Heart left ventricle (tissue), 16 donors: ENCODE measurements around the gene JSRP1. TPM values are rescaled to one million over a fixed set of nuclear protein-coding genes. Genes with fewer than 3 reads are reported as not detected.

ENCODE experiments used
- ATAC-seq, 4 donors: fragments of 200-7000 bp; cut with Tn5 transposase; one replicate each; pipeline ENCODE4 v1.9.1; 2020 to 2022; ENCODE audit warnings: moderate library complexity in 4 of 4, mild to moderate bottlenecking in 3 of 4, moderate number of reproducible peaks in 1 of 4
- DNase-seq, 5 donors: peaks; one replicate each; pipeline ENCODE4 v3.0.0-alpha.2; 2020
- H3K27ac ChIP-seq, 12 donors: fragments of 200-600 bp; sonication (generic) in 4 of 12; one replicate each; pipeline versions ENCODE4 v1.5.0 to v1.8.0; 2016 to 2022; ENCODE audit warnings: mild to moderate bottlenecking in 2 of 12
- H3K27me3 ChIP-seq, 9 donors: fragments of 200-600 bp; sonication (generic) in 2 of 9; one replicate each; pipeline versions ENCODE4 v1.5.1 to v1.8.0; 2016 to 2022; ENCODE audit warnings: mild to moderate bottlenecking in 3 of 9
- H3K36me3 ChIP-seq, 9 donors: fragments of 200-600 bp; sonication (generic) in 2 of 9; one replicate each; pipeline versions ENCODE4 v1.5.0 to v1.8.0; 2018 to 2022; ENCODE audit warnings: mild to moderate bottlenecking in 2 of 9
- H3K4me1 ChIP-seq, 12 donors: fragments of 200-600 bp; sonication (generic) in 4 of 12; one replicate each; pipeline versions ENCODE4 v1.5.0 to v1.8.0; 2016 to 2022; ENCODE audit warnings: mild to moderate bottlenecking in 3 of 12
- H3K4me3 ChIP-seq, 12 donors: fragments of 200-600 bp; sonication (generic) in 4 of 12; one replicate each; pipeline versions ENCODE4 v1.5.0 to v1.8.0; 2017 to 2022; ENCODE audit warnings: mild to moderate bottlenecking in 9 of 12, moderate library complexity in 4 of 12
- H3K9me3 ChIP-seq, 12 donors: fragments of 200-600 bp; sonication (generic) in 4 of 12; one replicate each; pipeline versions ENCODE4 v1.5.0 to v1.8.0; 2016 to 2022; ENCODE audit warnings: mild to moderate bottlenecking in 1 of 12
- POLR2A ChIP-seq, 2 donors: fragments of 450-650 bp; IDR thresholded peaks; one replicate each; pipeline ENCODE4 v1.6.1; 2017; ENCODE audit warnings: antibody characterized with exemption in 2 of 2, mild to moderate bottlenecking in 2 of 2, moderate library complexity in 2 of 2
- WGBS, 4 donors: extraction: QIAGEN DNeasy Blood & Tissue Kit in 2 of 4; methylation state at CpG; one replicate each; pipeline versions ENCODE4 v1.1.5 to v1.1.7; 2013 to 2018; 5-methylcytosine and 5-hydroxymethylcytosine counted together
- intact Hi-C, 10 donors: fragments of 100-400 bp; cut with DNase I; formaldehyde crosslinking; loops; one replicate each; pipeline versions ENCODE4 v1.11.1 to v1.14.2; 2022
- polyA plus RNA-seq, 2 donors: library from polyadenylated mRNA; stranded (reverse); fragments of 200-250 nt; gene quantifications; one replicate each; pipeline ENCODE4 v1.2.3, GENCODE V29; 2013
- total RNA-seq, 9 donors: library from RNA; depleted of rRNA in 2 of 9; stranded (reverse); fragments of >200 nt in 2 of 9; fragmentation: NEBNext Ultra II Directional in 3 of 9; extraction: Animal tissue kit (Norgen Biotek cat#: 25700) in 3 of 9; gene quantifications; one replicate each; pipeline versions ENCODE4 v1.1.0 to v1.2.4, GENCODE V29; 2016 to 2023
- TF ChIP-seq, protein P1 (sequence below), 12 donors: fragments of 200-600 bp; sonication (generic) in 4 of 12; IDR thresholded peaks; one replicate each; pipeline versions ENCODE4 v1.5.0 to v1.8.0; 2018 to 2022; ENCODE audit warnings: antibody characterized with exemption in 12 of 12, mild to moderate bottlenecking in 5 of 12
- donor health status: ischemic (EF 13 %, LVEDD 7.1; RV severe dilation, severe dysfunction).
- donor health status: healthy with polysubstance abuse.
- donor health status: DM: no; HTN: yes; CAD: no.
- donor health status: DM: no; HTN: no; CAD: no.
- donor health status: ischemic (EF 25% LVEDD 6.9; RV normal size, moderate dysfunction).
- donor health status: ischemic (EF 25% LVEDD 5.7; RV mildly dilated, moderate dysfunction).
- donor health status: healthy.
- donor health status: DM: yes; HTN: yes; CAD: no.
- donor health status: ischemic (EF 35%, LVEDD 5.7; RV mildly dilated, moderate dysfunction).
- donor health status: nonischemic (EF 11% LVEDD 7.7; RV severe dilation, severe dysfunction).
- donor health status: DM: yes; HTN: yes; CAD: no.
- donor health status: PGD.
- donor health status: ischemic (EF 29% LVEDD 5.4; RV normal size, mild dysfunction).
- donor health status: nonischemic (EF 23%, LVEDD 6.1; RV moderate dilation, normal function).

Gene JSRP1
- total and polyA plus RNA-seq, 11 donors, result 0.25 to 0.34 TPM; not detected in 9

- Histone ChIP-seq H3K36me3 (peaks cover 0 to 95% (median 74%) of the 10 kb centered on the region in 9 donors), H3K4me1 (peaks cover 0 to 11% (median 0%) of the 10 kb centered on the region in 12 donors), H3K27me3 (no peaks in the 10 kb centered on the region), H3K27ac (no peak overlapping the region), H3K9me3 (no peaks in the 10 kb centered on the region), H3K4me3 (no peak overlapping the region)
- TF ChIP-seq, protein P1, sequence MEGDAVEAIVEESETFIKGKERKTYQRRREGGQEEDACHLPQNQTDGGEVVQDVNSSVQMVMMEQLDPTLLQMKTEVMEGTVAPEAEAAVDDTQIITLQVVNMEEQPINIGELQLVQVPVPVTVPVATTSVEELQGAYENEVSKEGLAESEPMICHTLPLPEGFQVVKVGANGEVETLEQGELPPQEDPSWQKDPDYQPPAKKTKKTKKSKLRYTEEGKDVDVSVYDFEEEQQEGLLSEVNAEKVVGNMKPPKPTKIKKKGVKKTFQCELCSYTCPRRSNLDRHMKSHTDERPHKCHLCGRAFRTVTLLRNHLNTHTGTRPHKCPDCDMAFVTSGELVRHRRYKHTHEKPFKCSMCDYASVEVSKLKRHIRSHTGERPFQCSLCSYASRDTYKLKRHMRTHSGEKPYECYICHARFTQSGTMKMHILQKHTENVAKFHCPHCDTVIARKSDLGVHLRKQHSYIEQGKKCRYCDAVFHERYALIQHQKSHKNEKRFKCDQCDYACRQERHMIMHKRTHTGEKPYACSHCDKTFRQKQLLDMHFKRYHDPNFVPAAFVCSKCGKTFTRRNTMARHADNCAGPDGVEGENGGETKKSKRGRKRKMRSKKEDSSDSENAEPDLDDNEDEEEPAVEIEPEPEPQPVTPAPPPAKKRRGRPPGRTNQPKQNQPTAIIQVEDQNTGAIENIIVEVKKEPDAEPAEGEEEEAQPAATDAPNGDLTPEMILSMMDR (IDR thresholded peaks at IDR 0.05), result peak in 9 of 12 donors; percentile 6 to 34 (median 17)
- TF ChIP-seq POLR2A (IDR thresholded peaks at IDR 0.05), result no peak
- no peak for DNase-seq
- ATAC-seq, result no peak
- intact Hi-C loops, result no loop called here
- WGBS, 4 donors, result 60 to 70% (median 70%) methylated on average over 13 to 20 of the region's 20 CpGs
These were observed 34.3 kb downstream of the JSRP1 start for GRCh38 chr19:2221918-2222317.

DNA sequence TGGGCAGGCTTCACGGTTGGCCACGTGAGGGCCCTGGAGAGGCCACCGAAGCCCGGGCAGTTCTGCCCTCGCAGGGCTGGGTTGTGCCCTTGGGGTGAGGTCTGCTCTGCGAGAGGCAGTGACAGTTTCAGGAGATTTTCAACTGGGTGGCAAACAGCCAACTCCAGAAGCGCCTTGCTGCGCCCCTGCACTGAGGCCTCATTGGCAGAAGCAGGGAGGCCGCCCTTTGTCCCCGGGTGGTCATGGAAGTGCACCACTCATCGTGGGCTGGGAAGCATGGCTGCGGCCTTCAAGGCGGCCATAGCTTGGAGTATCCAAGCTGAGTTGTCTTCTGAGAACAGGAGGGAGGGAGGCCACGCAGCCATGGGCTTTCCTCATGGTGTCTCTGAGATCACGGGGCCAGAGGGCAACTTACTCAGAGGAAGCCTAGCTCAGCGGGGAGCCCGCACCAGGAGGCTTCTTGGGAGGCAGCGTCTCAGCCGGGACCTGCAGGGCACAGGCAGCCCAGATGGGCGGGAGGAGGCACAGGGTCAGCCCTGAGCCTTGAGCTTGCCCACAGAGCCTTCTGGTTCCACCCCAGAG lies 34.9 kb downstream of the JSRP1 start:
- peaks cover 0 to 95% (median 74%) of the 10 kb centered on the region in 9 donors for H3K36me3 ChIP-seq
- ATAC-seq, result no peak
- no peaks in the 10 kb centered on the region for H3K27me3 ChIP-seq
- intact Hi-C loops, result no loop called here
- no peaks in the 10 kb centered on the region for H3K9me3 ChIP-seq
- H3K4me3 ChIP-seq, result no peak overlapping the region
- no peak overlapping the region for H3K27ac ChIP-seq
- no peak for TF ChIP-seq POLR2A (IDR thresholded peaks at IDR 0.05)
- TF ChIP-seq, protein P1 (IDR thresholded peaks at IDR 0.05), result no peak
- WGBS, 4 donors, result 64 to 80% (median 74%) methylated on average over 14 to 20 of the region's 20 CpGs
- H3K4me1 ChIP-seq, result peaks cover 0 to 11% (median 0%) of the 10 kb centered on the region in 12 donors
- DNase-seq, result no peak

GRCh38 chr19:2219726-2220125 lies 36.5 kb downstream of the JSRP1 start:
- WGBS, 4 donors, result 95 to 96% (median 96%) methylated on average over 21 of the region's 21 CpGs

DNA sequence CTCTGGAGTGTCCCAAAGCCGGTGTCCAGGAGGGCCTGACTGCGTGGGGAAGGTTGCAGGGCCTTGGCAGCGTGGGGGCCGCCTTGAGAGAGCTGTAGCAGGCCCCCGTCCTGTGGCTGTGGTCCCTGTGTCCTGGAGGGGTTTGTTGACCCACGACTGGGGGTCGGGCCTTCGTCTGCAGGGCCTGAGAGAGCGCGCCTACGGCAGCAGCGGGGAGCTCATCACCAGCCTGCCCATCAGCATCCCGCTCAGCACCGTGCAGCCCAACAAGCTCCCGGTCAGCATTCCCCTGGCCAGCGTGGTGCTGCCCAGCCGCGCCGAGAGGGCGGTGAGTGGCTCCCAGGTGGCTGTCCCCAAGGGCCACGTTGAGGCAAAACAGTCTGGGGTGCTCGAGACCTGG lies 38.6 kb downstream of the JSRP1 start:
- Histone ChIP-seq H3K9me3 (no peaks in the 10 kb centered on the region), H3K27me3 (no peaks in the 10 kb centered on the region), H3K4me1 (peaks cover 0 to 11% (median 0%) of the 10 kb centered on the region in 12 donors), H3K4me3 (no peak overlapping the region), H3K27ac (no peak overlapping the region), H3K36me3 (peaks cover 0 to 97% (median 84%) of the 10 kb centered on the region in 9 donors)
- no peak for ATAC-seq
- DNase-seq, result no peak
- 94 to 97% (median 96%) methylated on average over 13 to 22 of the region's 22 CpGs for WGBS, 4 donors
- intact Hi-C loops, result no loop called here
- TF ChIP-seq POLR2A (IDR thresholded peaks at IDR 0.05), result no peak
- TF ChIP-seq, protein P1 (IDR thresholded peaks at IDR 0.05), result no peak

More at GRCh38 chr19:2219726-2220125, 36.5 kb downstream of the JSRP1 start:
- no peak for ATAC-seq
- intact Hi-C loops, result no loop called here
- H3K9me3 ChIP-seq, result no peaks in the 10 kb centered on the region
- TF ChIP-seq, protein P1 (IDR thresholded peaks at IDR 0.05), result no peak
- no peak for TF ChIP-seq POLR2A (IDR thresholded peaks at IDR 0.05)
- H3K36me3 ChIP-seq, result peaks cover 0 to 95% (median 77%) of the 10 kb centered on the region in 9 donors
- no peak overlapping the region for H3K4me3 ChIP-seq
- peaks cover 0 to 11% (median 0%) of the 10 kb centered on the region in 12 donors for H3K4me1 ChIP-seq
- DNase-seq, result no peak
- no peaks in the 10 kb centered on the region for H3K27me3 ChIP-seq
- H3K27ac ChIP-seq, result no peak overlapping the region
